K562 (cell line): ENCODE data around the gene CD248. TPM values are rescaled to one million over a fixed set of nuclear protein-coding genes. Genes with fewer than 3 reads are reported as not detected.
A peak's percentile ranks its signal among the peaks of the same experiment; 100 is the strongest.

Source experiments
- DPF2 ChIP-seq: fragments of 450-650 bp; IDR thresholded peaks from 2 replicates; pipeline ENCODE4 v1.6.1; 2016
- HCFC1 ChIP-seq: IDR thresholded peaks from 2 replicates; pipeline ENCODE4 v1.6.1; 2012; ENCODE audit warnings: low read depth, low read length, improper control_type of control experiment
- NFIC ChIP-seq: fragments of 450-650 bp; IDR thresholded peaks from 2 replicates; pipeline ENCODE4 v1.6.1; 2017; ENCODE audit warnings: mild to moderate bottlenecking, inconsistent platforms
- RB1 ChIP-seq: fragments of 450-650 bp; IDR thresholded peaks from 2 replicates; pipeline ENCODE4 v1.6.1; 2017; ENCODE audit warnings: low read depth, mild to moderate bottlenecking
- SOX6 ChIP-seq: fragments of 450-650 bp; IDR thresholded peaks from 2 replicates; pipeline ENCODE4 v1.6.1; 2014; ENCODE audit warnings: mild to moderate bottlenecking
- TOE1 ChIP-seq, 2 experiments: fragments of 450-650 bp in 1 of 2; sonication (generic) in 1 of 2; formaldehyde crosslinking in 1 of 2; IDR thresholded peaks; 2 replicates each; pipeline versions ENCODE4 v1.7.1 to v1.8.0; 2016 to 2022; ENCODE audit warnings: borderline replicate concordance in 2 of 2, mild to moderate bottlenecking in 2 of 2, antibody characterized with exemption in 1 of 2, inconsistent platforms in 1 of 2, low read depth in 1 of 2, missing genetic modification reagents in 1 of 2, moderate library complexity in 1 of 2
- ZNF175 ChIP-seq: fragments of 200-800 bp; sonication (Bioruptor generic); IDR thresholded peaks from 2 replicates; pipeline ENCODE4 v1.6.1; 2016; ENCODE audit warnings: low read depth, mild to moderate bottlenecking, missing genetic modification characterization, missing compliant biosample characterization
- ZNF589 ChIP-seq: fragments of 200-800 bp; sonication (Bioruptor generic); IDR thresholded peaks from 2 replicates; pipeline ENCODE4 v1.6.1; 2016; ENCODE audit warnings: low read depth, missing genetic modification characterization, missing compliant biosample characterization
- ZNF740 ChIP-seq, 3 experiments: fragments of 200-800 bp in 1 of 3; sonication (Bioruptor generic) in 1 of 3; sonication (generic) in 1 of 3; formaldehyde crosslinking in 1 of 3; IDR thresholded peaks; 2 replicates each; pipeline versions ENCODE4 v1.6.1 to v1.8.0; 2016 to 2022; ENCODE audit warnings: mild to moderate bottlenecking in 2 of 3, missing compliant biosample characterization in 2 of 3, missing genetic modification characterization in 2 of 3, missing genetic modification reagents in 1 of 3
- polyA plus RNA-seq, 8 experiments: library from polyadenylated mRNA; depleted of rRNA in 4 of 8; stranded (reverse) in 5 of 8; unstranded in 3 of 8; fragments of >200 nt; fragmentation: Nextera tagmentation in 2 of 8; fragmentation: Illumina TruSeq in 1 of 8; extraction: Ambion mirVana in 2 of 8; extraction: Trizol in 1 of 8; gene quantifications; 2 replicates each; pipeline versions ENCODE4 v1.2.1 to v1.2.3, GENCODE V29; 2011 to 2014; ENCODE audit warnings: inconsistent platforms in 1 of 8, missing spikeins in 1 of 8
- total RNA-seq, 7 experiments: library from RNA; depleted of rRNA in 6 of 7; stranded (reverse); fragments of >200 nt in 6 of 7; fragmentation: Illumina TruSeq in 2 of 7; extraction: Trizol in 2 of 7; gene quantifications; 2 replicates each; pipeline versions ENCODE4 v1.2.1 to v1.2.3, GENCODE V29; 2011 to 2021; ENCODE audit warnings: low replicate concordance in 1 of 7
- TF ChIP-seq, protein P1 (sequence below): sonication (generic); formaldehyde crosslinking; IDR thresholded peaks from 2 replicates; pipeline ENCODE4 v1.8.1; 2023; ENCODE audit warnings: mild to moderate bottlenecking, missing genetic modification reagents
- TF ChIP-seq, protein P2 (sequence below): sonication (generic); formaldehyde crosslinking; IDR thresholded peaks from 2 replicates; pipeline ENCODE4 v1.8.0; 2022; ENCODE audit warnings: missing genetic modification reagents, mild to moderate bottlenecking, borderline replicate concordance
- TF ChIP-seq, protein P3 (sequence below): sonication (generic); formaldehyde crosslinking; IDR thresholded peaks from 2 replicates; pipeline ENCODE4 v1.8.1; 2023; ENCODE audit warnings: missing genetic modification reagents, mild to moderate bottlenecking, borderline replicate concordance
- TF ChIP-seq, protein P4 (sequence below): sonication (generic); formaldehyde crosslinking; IDR thresholded peaks from 2 replicates; pipeline ENCODE4 v1.8.0; 2022; ENCODE audit warnings: mild to moderate bottlenecking, missing genetic modification reagents, borderline replicate concordance

CD248 gene
- total and polyA plus RNA-seq, 9 of the 15 experiments (the other 6 are each of a cell fraction or from before 2014, with no cell fraction given) = 0.09 TPM; not detected in 8

DNA sequence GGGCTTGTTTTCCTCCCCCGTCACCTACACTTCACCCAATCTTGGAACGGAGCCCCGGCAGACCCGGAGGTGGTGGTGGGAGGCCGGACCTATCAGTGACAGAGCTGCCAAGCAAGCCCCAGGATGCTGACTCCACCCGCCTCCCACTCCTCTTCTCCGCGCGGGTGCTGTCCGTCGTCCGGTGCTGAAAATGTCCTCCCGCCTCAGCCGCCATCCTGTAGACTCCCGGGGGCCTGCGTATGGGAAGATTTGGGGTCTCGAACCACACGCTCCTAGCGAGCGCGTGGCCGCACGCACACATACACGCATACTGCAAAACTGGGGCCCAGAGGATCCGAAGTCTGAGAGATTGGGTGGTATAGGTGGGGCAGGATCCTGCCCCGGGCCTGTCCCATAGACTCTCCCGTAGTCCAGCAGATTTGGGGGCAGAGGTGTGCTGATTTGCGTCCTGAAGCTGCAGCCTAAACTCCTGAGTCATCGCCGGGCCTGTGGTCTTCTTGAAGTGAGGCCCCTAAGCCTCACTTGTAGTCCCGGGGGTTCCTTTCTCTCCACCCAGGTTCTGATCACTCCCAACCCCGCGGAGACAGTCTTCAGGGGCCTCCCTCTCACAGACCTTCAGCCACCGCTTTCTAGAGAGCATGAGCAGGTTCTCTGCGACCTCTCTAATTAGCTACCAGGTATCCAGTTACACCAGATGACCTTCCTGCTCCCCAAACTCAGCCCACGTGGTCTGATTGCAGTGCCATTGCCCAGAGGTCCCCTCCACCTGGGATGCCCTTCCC is 27.1 kb downstream of the CD248 start (continued):
- TF ChIP-seq, protein P1, sequence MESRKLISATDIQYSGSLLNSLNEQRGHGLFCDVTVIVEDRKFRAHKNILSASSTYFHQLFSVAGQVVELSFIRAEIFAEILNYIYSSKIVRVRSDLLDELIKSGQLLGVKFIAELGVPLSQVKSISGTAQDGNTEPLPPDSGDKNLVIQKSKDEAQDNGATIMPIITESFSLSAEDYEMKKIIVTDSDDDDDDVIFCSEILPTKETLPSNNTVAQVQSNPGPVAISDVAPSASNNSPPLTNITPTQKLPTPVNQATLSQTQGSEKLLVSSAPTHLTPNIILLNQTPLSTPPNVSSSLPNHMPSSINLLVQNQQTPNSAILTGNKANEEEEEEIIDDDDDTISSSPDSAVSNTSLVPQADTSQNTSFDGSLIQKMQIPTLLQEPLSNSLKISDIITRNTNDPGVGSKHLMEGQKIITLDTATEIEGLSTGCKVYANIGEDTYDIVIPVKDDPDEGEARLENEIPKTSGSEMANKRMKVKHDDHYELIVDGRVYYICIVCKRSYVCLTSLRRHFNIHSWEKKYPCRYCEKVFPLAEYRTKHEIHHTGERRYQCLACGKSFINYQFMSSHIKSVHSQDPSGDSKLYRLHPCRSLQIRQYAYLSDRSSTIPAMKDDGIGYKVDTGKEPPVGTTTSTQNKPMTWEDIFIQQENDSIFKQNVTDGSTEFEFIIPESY (CRISPR knock-in tag) = peak; percentile 69
- TF ChIP-seq ZNF175 = peak; percentile 76; the same call in 1 of the 2 replicates
- TF ChIP-seq, protein P2, sequence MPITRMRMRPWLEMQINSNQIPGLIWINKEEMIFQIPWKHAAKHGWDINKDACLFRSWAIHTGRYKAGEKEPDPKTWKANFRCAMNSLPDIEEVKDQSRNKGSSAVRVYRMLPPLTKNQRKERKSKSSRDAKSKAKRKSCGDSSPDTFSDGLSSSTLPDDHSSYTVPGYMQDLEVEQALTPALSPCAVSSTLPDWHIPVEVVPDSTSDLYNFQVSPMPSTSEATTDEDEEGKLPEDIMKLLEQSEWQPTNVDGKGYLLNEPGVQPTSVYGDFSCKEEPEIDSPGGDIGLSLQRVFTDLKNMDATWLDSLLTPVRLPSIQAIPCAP (CRISPR knock-in tag) = peak; percentile 84; the same call in 1 of the 2 replicates
- 0 out of 2 replicates have a peak, but pooled peaks have one; percentile 2 for TF ChIP-seq HCFC1
- TF ChIP-seq, protein P3, sequence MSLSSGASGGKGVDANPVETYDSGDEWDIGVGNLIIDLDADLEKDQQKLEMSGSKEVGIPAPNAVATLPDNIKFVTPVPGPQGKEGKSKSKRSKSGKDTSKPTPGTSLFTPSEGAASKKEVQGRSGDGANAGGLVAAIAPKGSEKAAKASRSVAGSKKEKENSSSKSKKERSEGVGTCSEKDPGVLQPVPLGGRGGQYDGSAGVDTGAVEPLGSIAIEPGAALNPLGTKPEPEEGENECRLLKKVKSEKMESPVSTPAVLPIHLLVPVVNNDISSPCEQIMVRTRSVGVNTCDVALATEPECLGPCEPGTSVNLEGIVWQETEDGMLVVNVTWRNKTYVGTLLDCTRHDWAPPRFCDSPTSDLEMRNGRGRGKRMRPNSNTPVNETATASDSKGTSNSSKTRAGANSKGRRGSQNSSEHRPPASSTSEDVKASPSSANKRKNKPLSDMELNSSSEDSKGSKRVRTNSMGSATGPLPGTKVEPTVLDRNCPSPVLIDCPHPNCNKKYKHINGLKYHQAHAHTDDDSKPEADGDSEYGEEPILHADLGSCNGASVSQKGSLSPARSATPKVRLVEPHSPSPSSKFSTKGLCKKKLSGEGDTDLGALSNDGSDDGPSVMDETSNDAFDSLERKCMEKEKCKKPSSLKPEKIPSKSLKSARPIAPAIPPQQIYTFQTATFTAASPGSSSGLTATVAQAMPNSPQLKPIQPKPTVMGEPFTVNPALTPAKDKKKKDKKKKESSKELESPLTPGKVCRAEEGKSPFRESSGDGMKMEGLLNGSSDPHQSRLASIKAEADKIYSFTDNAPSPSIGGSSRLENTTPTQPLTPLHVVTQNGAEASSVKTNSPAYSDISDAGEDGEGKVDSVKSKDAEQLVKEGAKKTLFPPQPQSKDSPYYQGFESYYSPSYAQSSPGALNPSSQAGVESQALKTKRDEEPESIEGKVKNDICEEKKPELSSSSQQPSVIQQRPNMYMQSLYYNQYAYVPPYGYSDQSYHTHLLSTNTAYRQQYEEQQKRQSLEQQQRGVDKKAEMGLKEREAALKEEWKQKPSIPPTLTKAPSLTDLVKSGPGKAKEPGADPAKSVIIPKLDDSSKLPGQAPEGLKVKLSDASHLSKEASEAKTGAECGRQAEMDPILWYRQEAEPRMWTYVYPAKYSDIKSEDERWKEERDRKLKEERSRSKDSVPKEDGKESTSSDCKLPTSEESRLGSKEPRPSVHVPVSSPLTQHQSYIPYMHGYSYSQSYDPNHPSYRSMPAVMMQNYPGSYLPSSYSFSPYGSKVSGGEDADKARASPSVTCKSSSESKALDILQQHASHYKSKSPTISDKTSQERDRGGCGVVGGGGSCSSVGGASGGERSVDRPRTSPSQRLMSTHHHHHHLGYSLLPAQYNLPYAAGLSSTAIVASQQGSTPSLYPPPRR (CRISPR knock-in tag) = peak; percentile 72; the same call in 1 of the 2 replicates
- TF ChIP-seq DPF2 = peak; percentile 10; the same call in 1 of the 2 replicates
- TF ChIP-seq RB1 = peak; percentile 74; the same call in 1 of the 2 replicates
- TF ChIP-seq NFIC = peak; percentile 19; the same call in 1 of the 2 replicates
- 0 out of 2 replicates have a peak, but pooled peaks have one; percentile 0 for TF ChIP-seq SOX6
- 0 out of 2 replicates have a peak, but pooled peaks have one; percentile 21 for TF ChIP-seq ZNF740 (CRISPR knock-in tag; IDR thresholded peaks at IDR 0.05)
- no peak for TF ChIP-seq ZNF740 (tag; IDR thresholded peaks at IDR 0.05)
- no peak; the same call in 1 of the 2 replicates for TF ChIP-seq TOE1 (IDR thresholded peaks at IDR 0.05; ENCODE audit: borderline replicate concordance)
- TF ChIP-seq TOE1 (CRISPR knock-in tag; IDR thresholded peaks at IDR 0.05; ENCODE audit: borderline replicate concordance, low read depth) = peak; percentile 96
- TF ChIP-seq, protein P4, sequence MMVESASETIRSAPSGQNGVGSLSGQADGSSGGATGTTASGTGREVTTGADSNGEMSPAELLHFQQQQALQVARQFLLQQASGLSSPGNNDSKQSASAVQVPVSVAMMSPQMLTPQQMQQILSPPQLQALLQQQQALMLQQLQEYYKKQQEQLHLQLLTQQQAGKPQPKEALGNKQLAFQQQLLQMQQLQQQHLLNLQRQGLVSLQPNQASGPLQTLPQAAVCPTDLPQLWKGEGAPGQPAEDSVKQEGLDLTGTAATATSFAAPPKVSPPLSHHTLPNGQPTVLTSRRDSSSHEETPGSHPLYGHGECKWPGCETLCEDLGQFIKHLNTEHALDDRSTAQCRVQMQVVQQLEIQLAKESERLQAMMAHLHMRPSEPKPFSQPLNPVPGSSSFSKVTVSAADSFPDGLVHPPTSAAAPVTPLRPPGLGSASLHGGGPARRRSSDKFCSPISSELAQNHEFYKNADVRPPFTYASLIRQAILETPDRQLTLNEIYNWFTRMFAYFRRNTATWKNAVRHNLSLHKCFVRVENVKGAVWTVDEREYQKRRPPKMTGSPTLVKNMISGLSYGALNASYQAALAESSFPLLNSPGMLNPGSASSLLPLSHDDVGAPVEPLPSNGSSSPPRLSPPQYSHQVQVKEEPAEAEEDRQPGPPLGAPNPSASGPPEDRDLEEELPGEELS = peak; percentile 89
- TF ChIP-seq ZNF589 (CRISPR knock-in tag) = peak; percentile 82
